Measurements from ENCODE around the gene ILK. TPM values are rescaled to one million over a fixed set of nuclear protein-coding genes. Genes with fewer than 3 reads are reported as not detected.

Gene ILK
- total RNA-seq, 1 experiment from 2014 or later, result 73.5 TPM

DNA sequence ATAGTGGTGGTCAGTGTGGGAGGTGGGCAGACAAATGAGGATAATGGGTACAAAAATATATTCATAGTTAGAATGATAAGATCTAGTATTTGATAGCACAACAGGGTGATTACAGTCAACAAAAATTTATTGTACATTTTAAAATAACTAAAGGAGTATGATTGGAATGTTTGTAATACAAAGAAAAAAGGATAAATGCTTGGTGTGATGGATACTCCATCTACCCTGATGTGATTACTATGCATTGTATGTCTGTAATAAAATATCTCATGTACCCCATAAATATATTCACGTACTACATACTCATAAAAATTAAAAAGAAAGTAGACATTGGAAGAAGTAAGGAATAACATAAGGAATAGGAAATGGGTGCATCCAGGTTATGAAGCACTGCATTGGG lies 15.6 kb upstream of the ILK start (continued):
- no peak for TF ChIP-seq CTCF (IDR thresholded peaks at IDR 0.05 in 2 of 3, conservative IDR thresholded peaks at IDR 0.05 in 1 of 3; ENCODE audit: borderline replicate concordance in 1 of 3, insufficient read depth in 1 of 3, low read depth in 2 of 3, low read length in 2 of 3)

DNA sequence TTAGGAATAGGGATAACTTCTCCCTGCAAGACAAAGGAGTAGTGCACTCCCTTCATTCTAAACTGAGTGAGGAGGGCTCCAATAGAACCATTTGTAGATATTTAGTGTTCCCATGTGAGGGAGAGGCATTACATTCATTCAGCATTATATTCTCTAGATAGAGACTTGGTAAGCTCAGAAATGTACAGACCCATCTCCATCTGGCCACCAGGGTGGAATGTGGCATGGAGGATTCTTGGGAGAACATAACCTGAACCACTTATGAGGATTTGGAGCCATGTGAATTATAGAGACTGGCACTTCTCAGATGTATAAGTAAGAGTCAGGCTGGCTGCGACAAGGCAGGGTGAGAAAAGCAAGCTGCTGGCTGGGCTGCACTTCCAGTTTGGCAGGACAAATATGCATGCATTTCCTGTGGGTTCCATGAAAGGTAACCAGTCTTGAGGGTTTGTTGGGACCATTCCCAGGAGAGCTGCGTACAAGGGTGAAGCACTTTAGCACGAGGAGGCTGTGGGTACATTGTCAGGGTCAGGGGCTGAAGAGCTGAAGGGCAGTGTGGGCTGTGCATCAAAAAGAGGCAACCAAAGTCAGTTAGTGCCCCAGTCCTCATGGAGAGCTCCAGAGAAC lies 9.3 kb upstream of the ILK start:
- no peaks in the 10 kb centered on the region for H3K4me1 ChIP-seq (ENCODE audit: control insufficient read depth in 1 of 2, insufficient read depth in 2 of 2, low read length in 2 of 2)
- H3K79me2 ChIP-seq (ENCODE audit: insufficient read depth, low read length), result peaks cover 16% of the 10 kb centered on the region
- intact Hi-C loops (cut with micrococcal nuclease), result no loop called here
- RAD21 ChIA-PET (ENCODE audit: low non-redundant PET in 1 of 2, low total read pairs in 2 of 2, uncharacterized antibody in 2 of 2, unreplicated experiment in 2 of 2), result no interaction called here
- peaks cover 19 to 20% of the 10 kb centered on the region in 2 experiments; a peak in 3 of 4 replicates for H3K36me3 ChIP-seq (ENCODE audit: control insufficient read depth in 1 of 2, insufficient read depth in 2 of 2, low read length in 2 of 2)
- no peak overlapping the region for H3K9ac ChIP-seq (ENCODE audit: low read length)
- H3K4me3 ChIP-seq (replicated peaks in 1 of 2; ENCODE audit: low read depth in 1 of 2, low read length in 2 of 2), result no peak overlapping the region
- CTCF ChIA-PET, result no interaction called here
- DNase-seq (ENCODE audit: low read depth, low spot score) (no peak), ATAC-seq (peak; percentile 50; the same call in 1 of the 2 replicates)
- H3K4me2 ChIP-seq (ENCODE audit: low read length), result no peak overlapping the region
- H3K9me2 ChIP-seq (ENCODE audit: insufficient read depth), result no peaks in the 10 kb centered on the region
- H2AFZ ChIP-seq (ENCODE audit: low read depth, low read length, poor library complexity, severe bottlenecking), result no peak overlapping the region
- no peaks in the 10 kb centered on the region for H4K20me1 ChIP-seq (ENCODE audit: insufficient read depth)
- TF ChIP-seq TCF7L2 (IDR thresholded peaks at IDR 0.05; ENCODE audit: borderline replicate concordance, extremely low read depth, insufficient read depth, insufficient read length) (no peak), CTCF (IDR thresholded peaks at IDR 0.05 in 2 of 3, conservative IDR thresholded peaks at IDR 0.05 in 1 of 3; ENCODE audit: borderline replicate concordance in 1 of 3, insufficient read depth in 1 of 3, low read depth in 2 of 3, low read length in 2 of 3) (peak in 1 of 3 experiments; percentile 17; a peak in 1 of 6 replicates)
- BruUV-seq (replicated peaks), result no TSS peak
- POLR2A ChIA-PET, result no interaction called here
- no peaks in the 10 kb centered on the region for H3K27me3 ChIP-seq (ENCODE audit: insufficient read depth, low read length)
- H3K27ac ChIP-seq (ENCODE audit: low read depth, low read length), result no peak overlapping the region
- H3K9me3 ChIP-seq (ENCODE audit: control insufficient read depth in 1 of 2, insufficient read depth in 1 of 2, low read depth in 1 of 2, low read length in 2 of 2), result no peaks in the 10 kb centered on the region

All from HCT116 (cell line).